Left kidney (tissue), 8 donors: Measurements from ENCODE around the gene TMEM25. TPM values are rescaled to one million over a fixed set of nuclear protein-coding genes. Genes with fewer than 3 reads are reported as not detected.
"Not testable (repeated sequence)": the region's sequence is repeated elsewhere in the genome, so short reads cannot be mapped to it uniquely, and the experiment has no call there.

Experiments used
- DNase-seq: peaks from one replicate; pipeline ENCODE4 v3.0.0-alpha.2; 2013
- long read RNA-seq, 8 donors: transcript quantifications; one replicate each; lab custom pipeline, GENCODE V29; 2026
- polyA plus RNA-seq: library from polyadenylated mRNA; unstranded; fragments of 120-200 nt; gene quantifications from one replicate; pipeline ENCODE4 v1.2.1, GENCODE V29; 2013; ENCODE audit not compliant: insufficient read length

Gene TMEM25
- polyA plus RNA-seq, result 26.8 TPM
- long read RNA-seq, donor 1, partial matches to known transcripts, result 38 of 43 reads
- long read RNA-seq, donor 1, other reads (novel, unspliced or antisense), result 0 of 43 reads
- long read RNA-seq, donor 2, partial matches to known transcripts, result 0 of 11 reads
- long read RNA-seq, donor 2, other reads (novel, unspliced or antisense), result 0 of 11 reads
- long read RNA-seq, donor 3, partial matches to known transcripts, result 8 of 21 reads
- long read RNA-seq, donor 3, other reads (novel, unspliced or antisense), result 8 of 21 reads
- long read RNA-seq, donor 4, result 0 reads
- long read RNA-seq, donor 5, partial matches to known transcripts, result 6 of 38 reads
- long read RNA-seq, donor 5, other reads (novel, unspliced or antisense), result 27 of 38 reads
- long read RNA-seq, donor 6, partial matches to known transcripts, result 0 of 3 reads
- long read RNA-seq, donor 6, other reads (novel, unspliced or antisense), result 0 of 3 reads
- long read RNA-seq, donor 7, partial matches to known transcripts, result 15 of 47 reads
- long read RNA-seq, donor 7, other reads (novel, unspliced or antisense), result 26 of 47 reads
- long read RNA-seq, donor 8, partial matches to known transcripts, result 0 of 1 reads
- long read RNA-seq, donor 8, other reads (novel, unspliced or antisense), result 0 of 1 reads

DNA sequence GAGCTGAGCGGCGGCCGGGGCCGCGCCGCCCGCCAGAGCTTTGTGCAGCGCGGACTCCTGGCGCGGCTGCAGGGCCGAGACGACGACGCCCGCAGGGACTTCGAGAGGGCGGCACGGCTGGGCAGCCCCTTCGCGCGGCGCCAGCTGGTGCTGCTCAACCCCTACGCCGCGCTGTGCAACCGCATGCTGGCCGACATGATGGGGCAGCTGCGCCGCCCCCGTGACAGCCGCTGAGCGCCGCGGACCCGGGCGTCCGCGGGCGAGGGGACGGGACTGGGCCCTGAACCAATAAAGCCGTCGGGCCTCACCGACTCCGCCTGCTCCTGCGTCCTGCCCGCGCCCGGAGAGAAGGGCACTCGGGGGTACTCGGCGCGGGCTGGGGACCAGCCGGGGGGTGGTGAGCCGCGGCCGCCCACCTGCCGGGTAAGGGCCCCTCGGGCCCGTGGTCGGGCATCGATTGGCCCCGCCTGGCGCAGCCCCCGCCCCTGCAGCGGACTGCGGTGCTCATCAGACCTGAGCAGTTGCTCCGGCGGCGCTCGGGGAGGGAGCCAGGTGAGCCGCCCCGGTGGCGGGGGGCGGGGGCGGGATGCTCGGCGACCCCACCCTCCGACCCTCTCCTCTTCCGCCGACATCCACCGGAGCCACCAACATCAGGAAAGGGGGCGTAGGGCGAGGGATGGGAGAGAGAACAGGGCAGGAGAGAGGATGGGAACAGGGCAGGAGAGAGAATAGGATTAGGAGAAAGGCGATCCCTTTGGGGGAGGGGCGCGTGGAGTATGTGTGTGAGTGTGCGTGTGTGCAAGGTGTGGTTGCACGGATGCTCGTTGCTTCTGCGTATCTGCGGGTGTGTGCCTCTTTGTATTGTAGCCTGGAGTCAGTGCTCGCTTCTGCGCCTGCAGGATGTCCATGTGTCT lies at the start of gene TMEM25:
TMEM25 (plus strand) TSS at position 510 of the 914 bp plus-strand sequence. CDS start 610 bp downstream, outside the sequence.
- peak; percentile 57 for DNase-seq

DNA sequence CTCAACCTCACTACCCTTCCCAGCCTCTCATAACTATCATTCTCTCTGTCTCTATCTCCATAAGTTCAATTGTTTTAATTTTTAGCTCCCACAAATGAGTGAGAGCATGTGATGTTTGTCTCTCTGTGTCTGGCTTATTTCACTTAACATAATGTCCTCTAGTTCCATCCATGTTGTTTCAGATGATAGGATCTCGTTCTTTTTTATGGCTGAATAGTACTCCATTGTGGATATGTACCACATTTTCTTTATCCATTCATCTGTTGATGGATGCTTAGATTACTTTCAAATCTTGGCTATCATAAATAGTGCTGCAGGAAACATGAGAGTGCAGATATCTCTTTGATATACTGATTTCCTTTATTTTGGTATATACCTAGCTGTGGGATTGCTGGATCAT lies 49.8 kb upstream of the TMEM25 start:
- not testable (repeated sequence) for DNase-seq

DNA sequence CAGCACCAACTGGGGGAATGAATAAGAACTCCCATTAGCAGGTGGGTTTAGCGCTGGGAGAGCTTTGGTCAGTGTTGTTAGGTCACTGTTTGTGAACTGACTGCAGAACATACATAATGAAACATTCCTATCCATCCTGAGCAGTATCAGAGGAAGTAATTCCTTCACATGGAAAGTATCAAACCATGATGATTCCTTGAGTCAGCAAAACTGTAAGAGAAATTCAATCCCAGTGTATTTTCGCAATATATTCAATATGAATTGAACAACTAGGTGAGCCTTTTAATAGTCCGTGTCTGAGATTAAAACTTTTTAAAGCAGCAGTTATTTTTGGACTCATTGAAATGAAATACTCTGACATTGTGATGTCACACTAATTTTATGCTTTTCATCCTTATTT lies 46.6 kb upstream of the TMEM25 start:
- no peak for DNase-seq

DNA sequence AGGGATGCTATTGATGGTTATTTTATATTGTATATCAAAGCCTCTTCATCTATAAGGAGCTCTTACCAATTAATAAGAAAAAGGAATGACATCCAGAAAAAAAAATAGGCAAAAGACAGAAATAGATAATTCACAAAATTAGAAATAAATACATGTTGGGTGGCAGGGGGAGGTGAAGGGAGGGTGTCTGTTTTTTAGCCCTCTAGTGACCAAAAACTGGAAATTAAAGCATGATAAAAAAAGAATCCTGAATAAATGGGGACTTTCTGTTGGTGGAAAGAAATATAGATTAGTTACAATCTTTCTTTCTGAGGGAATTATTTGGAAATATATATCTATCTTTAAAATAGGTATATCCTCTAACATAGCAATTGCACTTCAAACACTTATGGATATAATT lies 45.7 kb upstream of the TMEM25 start:
- DNase-seq, result no peak

DNA sequence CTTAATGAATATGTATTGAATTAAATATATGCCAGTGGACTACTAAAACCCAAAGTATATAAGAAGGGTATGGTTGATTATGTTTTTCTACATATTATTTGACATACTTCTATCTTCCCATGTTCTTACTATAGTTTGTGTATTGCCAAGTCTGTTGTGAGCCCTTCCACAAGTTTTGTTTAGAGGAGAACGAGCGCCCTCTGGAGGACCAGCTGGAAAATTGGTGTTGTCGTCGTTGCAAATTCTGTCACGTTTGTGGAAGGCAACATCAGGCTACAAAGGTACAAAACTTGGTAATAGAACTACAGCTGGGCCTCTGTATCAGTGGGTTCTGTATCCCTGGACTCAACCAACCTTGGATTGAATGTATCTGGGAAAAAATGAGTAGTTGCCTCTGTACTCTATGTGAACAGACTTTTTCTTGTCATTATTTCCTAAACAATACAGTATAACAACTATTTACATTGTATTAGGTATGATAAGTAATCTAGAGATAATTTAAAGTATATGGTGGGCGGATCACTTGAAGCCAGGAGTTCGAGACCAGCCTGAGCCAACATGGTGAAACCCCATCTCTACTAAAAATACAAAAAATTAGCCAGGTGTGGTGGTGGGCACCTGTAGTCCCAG lies 42.4 kb upstream of the TMEM25 start:
- peak; percentile 70 for DNase-seq

DNA sequence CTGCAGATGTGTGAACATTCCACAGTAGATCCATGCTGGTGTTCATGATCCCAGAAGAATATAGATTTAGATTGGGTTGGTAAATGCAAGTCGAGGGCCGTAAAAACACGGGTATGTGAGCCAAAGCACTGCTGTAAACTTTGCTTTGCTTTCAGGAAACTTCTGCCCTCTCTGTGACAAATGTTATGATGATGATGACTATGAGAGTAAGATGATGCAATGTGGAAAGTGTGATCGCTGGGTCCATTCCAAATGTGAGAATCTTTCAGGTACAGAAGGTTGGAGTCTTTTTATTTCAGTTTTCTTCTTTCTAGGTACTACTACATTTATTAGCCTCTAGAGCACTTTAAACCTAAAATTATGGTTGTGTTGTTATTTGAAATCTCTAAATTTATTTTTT lies 40.0 kb upstream of the TMEM25 start:
- no peak for DNase-seq

DNA sequence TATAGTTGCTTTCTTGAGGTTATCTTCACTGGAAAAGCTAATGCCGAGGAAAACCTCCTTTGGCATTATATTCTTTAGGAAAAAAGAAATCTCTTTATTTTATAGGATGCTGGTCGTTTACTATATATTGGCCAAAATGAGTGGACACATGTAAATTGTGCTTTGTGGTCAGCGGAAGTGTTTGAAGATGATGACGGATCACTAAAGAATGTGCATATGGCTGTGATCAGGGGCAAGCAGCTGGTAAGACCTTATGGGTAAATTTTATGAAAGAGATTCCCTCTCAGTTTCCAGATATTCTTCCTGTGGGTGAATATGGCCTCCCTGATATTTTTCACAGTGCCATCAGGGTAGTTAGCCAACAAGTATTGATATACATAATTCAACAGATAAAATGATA lies 33.2 kb upstream of the TMEM25 start:
- DNase-seq, result no peak

DNA sequence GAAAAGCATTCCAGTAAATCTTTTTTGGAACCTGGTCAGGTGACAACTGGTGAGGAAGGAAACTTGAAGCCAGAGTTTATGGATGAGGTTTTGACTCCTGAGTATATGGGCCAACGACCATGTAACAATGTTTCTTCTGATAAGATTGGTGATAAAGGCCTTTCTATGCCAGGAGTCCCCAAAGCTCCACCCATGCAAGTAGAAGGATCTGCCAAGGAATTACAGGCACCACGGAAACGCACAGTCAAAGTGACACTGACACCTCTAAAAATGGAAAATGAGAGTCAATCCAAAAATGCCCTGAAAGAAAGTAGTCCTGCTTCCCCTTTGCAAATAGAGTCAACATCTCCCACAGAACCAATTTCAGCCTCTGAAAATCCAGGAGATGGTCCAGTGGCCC lies 27.8 kb upstream of the TMEM25 start:
- no peak for DNase-seq

DNA sequence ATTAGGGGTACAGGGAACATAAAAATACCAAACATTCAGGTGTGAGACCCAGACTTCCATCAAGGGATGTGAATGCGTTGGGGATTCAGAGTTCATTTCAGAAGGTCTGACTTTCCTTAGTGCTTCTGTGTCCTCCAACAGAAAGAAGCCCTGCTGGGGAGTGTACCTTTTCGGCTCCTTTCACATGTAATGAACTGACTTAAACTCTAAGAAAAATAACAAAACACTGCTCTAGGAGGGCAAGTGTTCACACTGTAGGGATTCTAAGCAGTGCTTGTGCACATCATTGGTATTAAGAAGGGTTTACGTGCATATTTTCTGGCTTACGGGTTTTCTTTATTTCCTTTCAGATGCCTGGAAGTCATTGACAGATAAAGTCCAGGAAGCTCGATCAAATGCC lies 19.4 kb upstream of the TMEM25 start:
- no peak for DNase-seq

DNA sequence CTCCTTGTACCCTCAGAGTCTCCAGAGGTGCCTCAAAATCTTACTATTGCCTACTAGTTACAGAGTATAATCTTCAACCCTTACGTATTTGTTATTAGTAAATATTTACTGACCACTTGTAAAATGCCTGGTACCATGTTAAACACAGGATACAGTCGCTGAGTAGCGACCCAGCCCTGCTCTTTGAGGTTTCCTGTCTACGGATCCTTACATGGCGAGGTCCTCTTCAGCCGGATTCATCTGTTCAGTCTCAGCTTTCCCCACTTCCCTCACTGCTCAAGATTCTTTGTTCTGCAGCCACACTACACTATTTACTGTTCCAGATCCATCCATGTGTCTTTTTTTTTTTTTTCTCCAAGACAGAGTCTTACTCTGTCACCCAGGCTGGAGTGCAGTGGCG lies 16.9 kb upstream of the TMEM25 start:
- no peak for DNase-seq

DNA sequence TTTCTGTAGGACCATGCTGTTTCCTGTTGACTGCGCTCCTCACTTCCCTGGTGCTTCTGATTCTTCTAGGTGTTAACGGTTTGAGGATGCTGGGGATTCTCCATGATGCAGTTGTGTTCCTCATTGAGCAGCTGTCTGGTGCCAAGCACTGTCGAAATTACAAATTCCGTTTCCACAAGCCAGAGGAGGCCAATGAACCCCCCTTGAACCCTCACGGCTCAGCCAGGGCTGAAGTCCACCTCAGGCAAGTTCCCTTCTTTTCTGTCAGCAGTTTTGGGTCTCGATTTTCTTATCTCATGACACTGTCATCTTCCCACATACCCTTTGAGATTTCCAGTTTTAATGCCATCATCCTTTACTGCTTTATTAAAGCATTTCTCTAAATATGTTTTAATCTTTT lies 11.4 kb upstream of the TMEM25 start:
- no peak for DNase-seq

DNA sequence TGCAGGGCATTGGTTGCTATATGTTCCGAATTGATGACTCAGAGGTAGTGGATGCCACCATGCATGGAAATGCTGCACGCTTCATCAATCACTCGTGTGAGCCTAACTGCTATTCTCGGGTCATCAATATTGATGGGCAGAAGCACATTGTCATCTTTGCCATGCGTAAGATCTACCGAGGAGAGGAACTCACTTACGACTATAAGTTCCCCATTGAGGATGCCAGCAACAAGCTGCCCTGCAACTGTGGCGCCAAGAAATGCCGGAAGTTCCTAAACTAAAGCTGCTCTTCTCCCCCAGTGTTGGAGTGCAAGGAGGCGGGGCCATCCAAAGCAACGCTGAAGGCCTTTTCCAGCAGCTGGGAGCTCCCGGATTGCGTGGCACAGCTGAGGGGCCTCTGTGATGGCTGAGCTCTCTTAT lies 9.1 kb upstream of the TMEM25 start:
- DNase-seq, result no peak

DNA sequence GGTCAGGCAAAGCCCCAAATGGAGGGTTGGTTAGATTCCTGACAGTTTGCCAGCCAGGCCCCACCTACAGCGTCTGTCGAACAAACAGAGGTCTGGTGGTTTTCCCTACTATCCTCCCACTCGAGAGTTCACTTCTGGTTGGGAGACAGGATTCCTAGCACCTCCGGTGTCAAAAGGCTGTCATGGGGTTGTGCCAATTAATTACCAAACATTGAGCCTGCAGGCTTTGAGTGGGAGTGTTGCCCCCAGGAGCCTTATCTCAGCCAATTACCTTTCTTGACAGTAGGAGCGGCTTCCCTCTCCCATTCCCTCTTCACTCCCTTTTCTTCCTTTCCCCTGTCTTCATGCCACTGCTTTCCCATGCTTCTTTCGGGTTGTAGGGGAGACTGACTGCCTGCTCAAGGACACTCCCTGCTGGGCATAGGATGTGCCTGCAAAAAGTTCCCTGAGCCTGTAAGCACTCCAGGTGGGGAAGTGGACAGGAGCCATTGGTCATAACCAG lies 8.4 kb upstream of the TMEM25 start:
- no peak for DNase-seq

DNA sequence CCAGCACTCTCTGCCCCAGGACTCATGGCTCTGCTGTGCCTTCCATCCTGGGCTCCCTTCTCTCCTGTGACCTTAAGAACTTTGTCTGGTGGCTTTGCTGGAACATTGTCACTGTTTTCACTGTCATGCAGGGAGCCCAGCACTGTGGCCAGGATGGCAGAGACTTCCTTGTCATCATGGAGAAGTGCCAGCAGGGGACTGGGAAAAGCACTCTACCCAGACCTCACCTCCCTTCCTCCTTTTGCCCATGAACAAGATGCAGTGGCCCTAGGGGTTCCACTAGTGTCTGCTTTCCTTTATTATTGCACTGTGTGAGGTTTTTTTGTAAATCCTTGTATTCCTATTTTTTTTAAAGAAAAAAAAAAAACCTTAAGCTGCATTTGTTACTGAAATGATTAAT lies 6.6 kb upstream of the TMEM25 start:
- DNase-seq, result no peak

DNA sequence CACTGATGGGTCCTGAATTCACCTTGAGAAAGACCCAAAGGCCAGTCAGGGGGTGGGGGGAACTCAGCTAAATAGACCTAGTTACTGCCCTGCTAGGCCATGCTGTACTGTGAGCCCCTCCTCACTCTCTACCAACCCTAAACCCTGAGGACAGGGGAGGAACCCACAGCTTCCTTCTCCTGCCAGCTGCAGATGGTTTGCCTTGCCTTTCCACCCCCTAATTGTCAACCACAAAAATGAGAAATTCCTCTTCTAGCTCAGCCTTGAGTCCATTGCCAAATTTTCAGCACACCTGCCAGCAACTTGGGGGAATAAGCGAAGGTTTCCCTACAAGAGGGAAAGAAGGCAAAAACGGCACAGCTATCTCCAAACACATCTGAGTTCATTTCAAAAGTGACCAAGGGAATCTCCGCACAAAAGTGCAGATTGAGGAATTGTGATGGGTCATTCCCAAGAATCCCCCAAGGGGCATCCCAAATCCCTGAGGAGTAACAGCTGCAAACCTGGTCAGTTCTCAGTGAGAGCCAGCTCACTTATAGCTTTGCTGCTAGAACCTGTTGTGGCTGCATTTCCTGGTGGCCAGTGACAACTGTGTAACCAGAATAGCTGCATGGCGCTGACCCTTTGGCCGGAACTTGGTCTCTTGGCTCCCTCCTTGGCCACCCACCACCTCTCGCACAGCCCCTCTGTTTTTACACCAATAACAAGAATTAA lies 6.1 kb upstream of the TMEM25 start:
- DNase-seq, result no peak

DNA sequence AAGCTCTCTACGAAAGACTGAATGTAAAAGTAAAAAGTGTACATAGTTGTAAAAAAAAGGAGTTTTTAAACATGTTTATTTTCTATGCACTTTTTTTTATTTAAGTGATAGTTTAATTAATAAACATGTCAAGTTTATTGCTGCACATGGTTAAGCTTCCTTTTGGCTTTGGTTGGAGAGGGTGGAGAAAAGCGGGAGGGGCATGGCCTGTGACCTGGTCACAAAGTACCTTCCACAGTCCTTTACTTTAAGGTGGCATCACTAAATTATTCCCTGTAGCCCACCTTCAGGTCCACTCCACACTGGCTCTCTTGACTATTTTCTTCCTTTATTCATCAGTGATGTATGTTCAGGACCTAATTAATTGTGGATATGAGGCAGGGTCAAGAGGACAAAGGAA lies 4.3 kb upstream of the TMEM25 start:
- DNase-seq, result no peak

DNA sequence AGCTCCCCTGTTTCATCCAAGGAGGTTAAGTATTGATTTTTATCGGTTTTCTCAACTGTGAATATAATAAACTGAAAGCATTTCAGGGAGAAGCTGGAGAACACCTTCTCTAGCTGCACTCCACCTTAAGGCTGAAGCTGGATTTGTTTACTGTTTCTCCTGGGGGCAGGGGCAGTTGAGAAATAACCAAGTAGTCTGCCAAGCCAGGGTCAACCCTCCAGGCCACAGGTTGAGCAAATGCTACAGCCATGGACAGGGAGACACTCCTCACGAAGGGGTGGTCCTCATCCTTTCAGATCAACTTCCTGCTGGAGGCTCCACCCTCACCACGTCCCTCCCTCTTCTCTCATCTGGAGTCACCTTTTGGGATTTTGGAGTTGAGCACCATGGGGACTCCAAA lies 3.9 kb upstream of the TMEM25 start, which contains the start of gene TTC36:
TTC36 (plus strand) TSS at position 366 of the 400 bp plus-strand sequence; CDS start at position 387, 21 bp downstream.
- no peak for DNase-seq

DNA sequence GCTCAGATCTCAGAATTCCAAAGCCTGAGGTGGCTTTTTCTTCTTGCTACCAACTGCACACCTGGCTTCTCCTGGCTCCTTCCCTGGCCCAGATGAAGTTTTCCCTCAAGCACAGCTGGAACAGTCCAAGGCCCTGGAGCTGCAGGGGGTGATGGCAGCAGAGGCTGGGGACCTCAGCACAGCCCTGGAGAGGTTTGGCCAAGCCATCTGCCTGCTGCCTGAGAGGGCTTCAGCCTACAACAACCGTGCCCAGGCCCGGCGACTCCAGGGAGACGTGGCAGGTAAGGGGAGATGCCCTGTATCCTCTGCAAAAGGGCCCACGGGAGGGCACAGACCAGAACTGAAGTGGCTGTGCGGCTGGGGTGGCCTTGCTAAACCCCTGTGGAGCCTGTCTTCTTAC lies 2.5 kb upstream of the TMEM25 start:
- no peak for DNase-seq

DNA sequence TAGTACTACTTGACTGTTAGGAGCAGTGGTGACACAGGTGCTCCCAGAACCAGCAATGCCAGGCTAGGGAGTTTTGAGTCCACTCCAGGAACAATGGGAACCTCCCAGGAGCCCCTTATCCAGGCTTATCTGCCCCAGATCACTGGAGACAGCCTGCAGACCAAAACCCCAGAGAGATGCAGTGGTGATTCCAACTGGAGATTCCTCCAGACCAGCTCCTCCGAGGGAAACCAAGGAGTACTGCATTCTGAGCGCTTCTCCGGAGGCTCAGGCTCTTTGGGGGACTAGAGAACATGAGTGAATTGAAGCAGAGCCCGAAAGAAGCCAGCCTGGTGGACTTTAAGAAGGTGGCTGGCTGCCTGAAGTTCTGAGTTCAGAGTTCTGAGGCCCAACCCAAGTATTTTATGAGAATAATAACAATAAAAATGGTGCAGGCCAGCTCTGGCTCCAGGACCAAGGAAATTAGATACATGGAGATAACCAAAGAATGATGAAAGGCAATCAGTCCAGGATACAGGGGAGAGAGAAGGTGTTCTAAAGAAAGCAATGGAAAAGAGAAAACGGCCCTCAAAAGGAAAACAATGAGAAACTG lies 1.3 kb upstream of the TMEM25 start:
- DNase-seq, result no peak

DNA sequence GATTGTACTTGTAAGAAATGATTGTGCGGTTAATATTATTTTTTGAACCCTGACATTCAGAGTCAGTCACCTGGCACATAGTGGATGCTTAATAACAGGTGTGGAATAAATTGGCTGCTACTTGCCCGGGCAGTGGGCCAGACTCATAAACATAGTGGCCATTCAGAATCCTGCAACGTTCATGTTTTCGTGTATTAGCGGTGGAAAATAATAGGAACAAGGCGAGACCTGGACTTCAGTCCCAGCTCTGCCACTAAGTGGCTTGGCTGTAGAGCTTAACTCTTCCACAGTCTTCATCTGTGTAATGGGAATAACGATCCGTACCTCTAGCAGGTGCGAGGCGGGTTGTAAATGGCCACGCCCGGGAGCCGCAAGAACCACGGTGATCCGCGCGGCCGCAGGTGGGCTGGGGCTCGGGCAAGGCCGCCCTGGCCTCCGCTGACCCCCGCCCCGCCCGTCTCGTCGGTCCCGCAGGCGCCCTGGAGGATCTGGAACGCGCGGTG lies 761 bp upstream of the TMEM25 start:
- DNase-seq, result no peak
